B cell (primary cell): ENCODE measurements around the gene RAP1A. TPM values are rescaled to one million over a fixed set of nuclear protein-coding genes. Genes with fewer than 3 reads are reported as not detected.
A peak's percentile ranks its signal among the peaks of the same experiment; 100 is the strongest.
"Not testable (repeated sequence)": the region's sequence is repeated elsewhere in the genome, so short reads cannot be mapped to it uniquely, and the experiment has no call there.

Experiments used
- ATAC-seq: fragments of 200-7000 bp; cut with Tn5 transposase; one replicate; pipeline ENCODE4 v1.10.0; 2021; ENCODE audit warnings: low read depth, mild to moderate bottlenecking, moderate number of reproducible peaks, moderate library complexity
- CTCF ChIA-PET: fragments of 350-600 bp; sonication (Branson Sonifier 250); formaldehyde crosslinking; loops from one replicate; lab custom pipeline; 2021; ENCODE audit warnings: antibody characterized with exemption, inconsistent platforms; lab: Charles Lee
- POLR2A ChIA-PET: fragments of 350-600 bp; sonication (Branson Sonifier 250); formaldehyde crosslinking; loops from one replicate; lab custom pipeline; 2021; ENCODE audit warnings: antibody characterized with exemption; lab: Charles Lee
- DNase-seq: peaks from one replicate; pipeline ENCODE4 v3.0.0; 2013
- H2AFZ ChIP-seq: 2 replicates; pipeline ENCODE4 v1.6.1; 2012; ENCODE audit warnings: mild to moderate bottlenecking, low read depth, low read length; ENCODE audit not compliant: insufficient read depth, poor library complexity, severe bottlenecking
- H3K27ac ChIP-seq, 2 donors: 1 replicate in 1 of 2; 2 replicates in 1 of 2; pipeline ENCODE4 v1.5.1; 2012 to 2013; ENCODE audit warnings: low read length in 2 of 2, mild to moderate bottlenecking in 2 of 2, moderate library complexity in 1 of 2
- H3K27me3 ChIP-seq, 4 experiments: fragments of 200-600 bp in 1 of 4; sonication (generic) in 1 of 4; replicated peaks in 1 of 4; 1 replicate in 2 of 4; 2 replicates in 2 of 4; pipeline versions ENCODE4 v1.6.1 to v1.7.0; 2013 to 2016; ENCODE audit warnings: low read length in 3 of 4, mild to moderate bottlenecking in 2 of 4, mixed read lengths in 1 of 4, moderate library complexity in 1 of 4; ENCODE audit not compliant: insufficient read depth in 4 of 4, control insufficient read depth in 3 of 4; ENCODE audit errors: control extremely low read depth in 1 of 4
- H3K36me3 ChIP-seq, 2 experiments: replicated peaks in 1 of 2; 1 replicate in 1 of 2; 2 replicates in 1 of 2; pipeline versions ENCODE4 v1.6.1 to v1.7.1; 2013; ENCODE audit warnings: low read length in 1 of 2; ENCODE audit not compliant: insufficient read depth in 2 of 2, control insufficient read depth in 1 of 2; ENCODE audit errors: control extremely low read depth in 1 of 2, extremely low read depth in 1 of 2
- H3K4me1 ChIP-seq, 2 donors: fragments of 200-600 bp in 1 of 2; sonication (generic) in 1 of 2; 1 replicate in 1 of 2; 2 replicates in 1 of 2; pipeline versions ENCODE4 v1.5.1 to v1.6.1; 2013 to 2017; ENCODE audit warnings: low read length in 2 of 2; ENCODE audit not compliant: control insufficient read depth in 2 of 2, insufficient read depth in 2 of 2
- H3K4me2 ChIP-seq: replicated peaks from 2 replicates; pipeline ENCODE3; 2012; ENCODE audit warnings: mild to moderate bottlenecking, low read depth, low read length; ENCODE audit not compliant: poor library complexity, severe bottlenecking
- H3K4me3 ChIP-seq, 5 experiments: fragments of 200-600 bp in 1 of 5; sonication (generic) in 1 of 5; 1 replicate in 3 of 5; 2 replicates in 2 of 5; pipeline versions ENCODE4 v1.5.1 to v1.7.0; 2011 to 2016; ENCODE audit warnings: low read length in 4 of 5, mild to moderate bottlenecking in 4 of 5, low read depth in 2 of 5, control low read depth in 1 of 5, moderate library complexity in 1 of 5; ENCODE audit not compliant: insufficient read depth in 1 of 5; ENCODE audit errors: control extremely low read depth in 1 of 5, extremely low read depth in 1 of 5
- H3K79me2 ChIP-seq: fragments of 200-600 bp; sonication (generic); one replicate; pipeline ENCODE4 v1.6.0; 2016; ENCODE audit warnings: low read length; ENCODE audit not compliant: control insufficient read depth, insufficient read depth
- H3K9ac ChIP-seq: fragments of 200-600 bp; sonication (generic); 2 replicates; pipeline ENCODE4 v1.6.1; 2017; ENCODE audit warnings: mild to moderate bottlenecking, low read length, moderate library complexity
- H3K9me3 ChIP-seq, 3 donors: one replicate each; pipeline versions ENCODE4 v1.6.1 to v1.7.1; 2013; ENCODE audit warnings: low read length in 2 of 3; ENCODE audit not compliant: control insufficient read depth in 2 of 3, insufficient read depth in 1 of 3; ENCODE audit errors: control extremely low read depth in 1 of 3
- H4K20me1 ChIP-seq: 2 replicates; pipeline ENCODE4 v1.6.0; 2012; ENCODE audit warnings: mild to moderate bottlenecking, low read length; ENCODE audit not compliant: insufficient read depth, control insufficient read depth, poor library complexity, severe bottlenecking
- H3K27ac Mint-ChIP-seq: one replicate; pipeline ENCODE4 v1.8.0; 2021; ENCODE audit warnings: mixed read lengths
- H3K27me3 Mint-ChIP-seq: one replicate; pipeline ENCODE4 v1.8.0; 2021; ENCODE audit warnings: mixed read lengths
- H3K4me1 Mint-ChIP-seq: one replicate; pipeline ENCODE4 v1.8.0; 2021; ENCODE audit warnings: mixed read lengths
- H3K4me3 Mint-ChIP-seq: one replicate; pipeline ENCODE4 v1.8.0; 2021; ENCODE audit warnings: mixed read lengths
- H3K9me3 Mint-ChIP-seq: one replicate; pipeline ENCODE4 v1.8.0; 2022; ENCODE audit warnings: mixed read lengths; ENCODE audit not compliant: insufficient read depth
- EZH2 ChIP-seq: IDR thresholded peaks from 2 replicates; pipeline ENCODE4 v1.6.1; 2012; ENCODE audit warnings: borderline replicate concordance, low read depth, mild to moderate bottlenecking, moderate library complexity, low read length; ENCODE audit not compliant: insufficient read depth, poor library complexity, severe bottlenecking
- WGBS: methylation state at CpG from one replicate; pipeline ENCODE4 v1.1.5; 2013; ENCODE audit warnings: missing lambda C conversion rate; ENCODE audit not compliant: insufficient coverage; 5-methylcytosine and 5-hydroxymethylcytosine counted together
- intact Hi-C: fragments of 100-400 bp; cut with micrococcal nuclease; formaldehyde crosslinking; loops from one replicate; pipeline ENCODE4 v1.10.0; 2022
- polyA plus RNA-seq: library from polyadenylated mRNA; depleted of rRNA; stranded (reverse); fragments of >200 nt; gene quantifications from 2 replicates; pipeline ENCODE4 v1.2.3, GENCODE V29; 2012
- total RNA-seq, 2 donors: library from RNA; stranded (reverse); fragments of 120-200 nt in 1 of 2; gene quantifications; 1 replicate in 1 of 2; 2 replicates in 1 of 2; pipeline versions ENCODE4 v1.2.3 to v1.2.4, GENCODE V29; 2013 to 2022
- TF ChIP-seq, protein P1 (sequence below): fragments of 200-600 bp; IDR thresholded peaks from one replicate; pipeline ENCODE4 v1.8.0; 2022; ENCODE audit warnings: antibody characterized with exemption, mild to moderate bottlenecking

The RAP1A gene
- total and polyA plus RNA-seq, 2 donors (not counting 1 experiment from before 2014, with no cell fraction given) = 32.6 to 75.3 TPM

DNA sequence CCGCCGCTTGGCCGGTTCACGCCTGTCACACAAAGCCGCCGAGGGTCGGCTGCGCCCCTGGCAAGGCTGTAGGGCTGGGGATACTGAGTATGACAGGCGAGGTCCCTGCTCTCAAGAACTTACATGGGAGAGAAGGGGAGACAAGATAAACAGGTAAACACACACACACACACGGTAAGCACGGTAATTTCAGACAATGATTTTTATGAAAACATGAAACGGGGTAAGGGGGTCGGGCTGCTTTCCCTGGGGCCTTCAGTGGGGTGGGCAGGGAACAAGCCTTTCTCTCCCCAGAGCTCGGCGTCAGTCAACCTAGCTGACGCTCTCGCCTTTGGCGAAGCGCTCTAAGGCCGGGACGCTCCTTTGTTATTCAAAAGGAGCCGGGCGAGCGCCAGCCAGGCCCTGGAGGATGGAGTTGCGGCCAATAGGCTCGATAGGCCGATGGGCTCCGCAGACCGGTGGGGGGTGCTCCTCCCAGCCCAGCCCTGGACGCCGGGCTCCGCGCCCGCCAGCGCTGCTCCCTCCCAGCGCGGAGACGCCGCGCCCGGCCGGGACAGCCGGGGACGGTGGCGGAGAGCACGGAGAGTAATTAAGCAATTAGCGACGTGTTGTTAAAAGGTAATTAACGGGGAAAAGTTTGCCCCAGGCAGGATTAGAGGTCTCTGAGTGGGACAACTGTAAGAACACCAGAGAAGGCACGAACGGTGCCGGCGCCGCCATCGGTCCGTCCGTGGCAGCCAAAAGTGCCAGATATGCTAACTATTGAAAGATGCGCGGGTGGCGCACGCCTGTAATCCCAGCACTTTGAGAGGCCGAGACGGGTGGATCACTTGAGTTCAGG, 120.6 kb downstream of the RAP1A start:
- no peaks in the 10 kb centered on the region for H3K9me3 ChIP-seq
- peak overlapping the region; percentile 59 for H3K27ac Mint-ChIP-seq
- H3K27ac ChIP-seq = peak overlapping the region in 1 of 2 donors; percentile 73
- H3K4me1 Mint-ChIP-seq = peaks cover 23% of the 10 kb centered on the region
- H3K9ac ChIP-seq = peak overlapping the region; percentile 69
- WGBS = 1% methylated on average over 56 of the region's 63 CpGs
- peaks cover 6% of the 10 kb centered on the region for H3K27me3 Mint-ChIP-seq
- H3K4me2 ChIP-seq = peak overlapping the region; percentile 96
- peaks cover 0 to 39% (median 15%) of the 10 kb centered on the region in 4 experiments for H3K27me3 ChIP-seq
- H2AFZ ChIP-seq = peak overlapping the region; percentile 89
- DNase-seq (peak; percentile 65), ATAC-seq (no peak)
- intact Hi-C loops = loop anchor here (1.0 to 2.0 kb wide), 5 partner anchors 15 to 231 kb away; partner anchors contain the start of genes DDX20 and RAP1A
- H3K4me1 ChIP-seq = peaks cover 15 to 25% of the 10 kb centered on the region in 2 donors
- H3K9me3 Mint-ChIP-seq = no peaks in the 10 kb centered on the region
- no peaks in the 10 kb centered on the region for H3K79me2 ChIP-seq
- CTCF ChIA-PET = interaction anchor here (0.6 to 5.0 kb wide), 10 partner anchors 9 to 258 kb away, joined by 3 to 66 read pairs (median 4); no protein-coding TSS in a partner anchor
- no peaks in the 10 kb centered on the region for H4K20me1 ChIP-seq
- H3K4me3 ChIP-seq = peak overlapping the region; percentile 45 to 81 (median 72)
- H3K36me3 ChIP-seq = no peaks in the 10 kb centered on the region
- H3K4me3 Mint-ChIP-seq = peak overlapping the region; percentile 97
- no peak for TF ChIP-seq EZH2
- TF ChIP-seq, protein P1, sequence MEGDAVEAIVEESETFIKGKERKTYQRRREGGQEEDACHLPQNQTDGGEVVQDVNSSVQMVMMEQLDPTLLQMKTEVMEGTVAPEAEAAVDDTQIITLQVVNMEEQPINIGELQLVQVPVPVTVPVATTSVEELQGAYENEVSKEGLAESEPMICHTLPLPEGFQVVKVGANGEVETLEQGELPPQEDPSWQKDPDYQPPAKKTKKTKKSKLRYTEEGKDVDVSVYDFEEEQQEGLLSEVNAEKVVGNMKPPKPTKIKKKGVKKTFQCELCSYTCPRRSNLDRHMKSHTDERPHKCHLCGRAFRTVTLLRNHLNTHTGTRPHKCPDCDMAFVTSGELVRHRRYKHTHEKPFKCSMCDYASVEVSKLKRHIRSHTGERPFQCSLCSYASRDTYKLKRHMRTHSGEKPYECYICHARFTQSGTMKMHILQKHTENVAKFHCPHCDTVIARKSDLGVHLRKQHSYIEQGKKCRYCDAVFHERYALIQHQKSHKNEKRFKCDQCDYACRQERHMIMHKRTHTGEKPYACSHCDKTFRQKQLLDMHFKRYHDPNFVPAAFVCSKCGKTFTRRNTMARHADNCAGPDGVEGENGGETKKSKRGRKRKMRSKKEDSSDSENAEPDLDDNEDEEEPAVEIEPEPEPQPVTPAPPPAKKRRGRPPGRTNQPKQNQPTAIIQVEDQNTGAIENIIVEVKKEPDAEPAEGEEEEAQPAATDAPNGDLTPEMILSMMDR = no peak
- POLR2A ChIA-PET = interaction anchor here (0.6 to 2.7 kb wide), 3 partner anchors 15 to 323 kb away, joined by 3 to 18 read pairs (median 7); partner anchors contain the start of gene DDX20

DNA sequence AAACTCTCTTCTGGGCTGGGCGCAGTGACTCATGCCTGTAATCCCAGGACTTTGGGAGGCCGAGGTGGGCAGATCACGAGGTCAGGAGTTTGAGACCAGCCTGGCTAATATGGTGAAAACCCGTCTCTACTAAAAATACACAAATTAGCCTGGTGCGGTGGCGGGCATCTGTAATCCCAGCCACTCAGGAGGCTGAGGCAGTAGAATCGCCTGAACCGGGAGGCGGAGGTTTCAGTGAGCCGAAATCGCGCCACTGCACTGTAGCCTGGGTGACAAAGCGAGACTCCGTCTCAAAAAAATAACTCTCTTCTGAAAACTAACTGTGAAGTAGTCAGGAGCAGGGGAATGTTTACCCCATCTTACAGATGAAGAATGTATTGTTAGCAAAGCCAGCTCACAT, 122.7 kb downstream of the RAP1A start:
- ATAC-seq, H3K9me3 ChIP-seq, H3K27ac ChIP-seq, H3K9me3 Mint-ChIP-seq, H3K4me3 Mint-ChIP-seq, intact Hi-C loops, DNase-seq, H3K36me3 ChIP-seq, H3K4me2 ChIP-seq, POLR2A ChIA-PET, H3K27me3 Mint-ChIP-seq, H4K20me1 ChIP-seq, H3K79me2 ChIP-seq, H3K27ac Mint-ChIP-seq, H2AFZ ChIP-seq, H3K4me3 ChIP-seq, H3K9ac ChIP-seq: not testable (repeated sequence)
- CTCF ChIA-PET = interaction anchor here (1.6 to 7.5 kb wide), 3 partner anchors 13 to 28 kb away, joined by 4 to 97 read pairs (median 5); no protein-coding TSS in a partner anchor
- 94% methylated on average over 11 of the region's 14 CpGs for WGBS
- Histone ChIP-seq H3K4me1 (peaks cover 15 to 23% of the 10 kb centered on the region in 2 donors), H3K27me3 (peaks cover 0 to 28% (median 13%) of the 10 kb centered on the region in 4 experiments)
- peaks cover 22% of the 10 kb centered on the region for H3K4me1 Mint-ChIP-seq
